ENCODE measurements around the gene CDT1.
"Not testable (repeated sequence)": the region's sequence is repeated elsewhere in the genome, so short reads cannot be mapped to it uniquely, and the experiment has no call there.

CDT1 gene

GRCh38 chr16:88815901-88816589 is 12.5 kb downstream of the CDT1 start:
- peak in 1 of 2 donors; percentile 27 for DNase-seq (ENCODE audit: low read depth in 2 of 2, low spot score in 1 of 2)

- DNase-seq (ENCODE audit: low read depth in 2 of 2, low spot score in 1 of 2): no peak
Measured at GRCh38 chr16:88816736-88817535, 13.3 kb downstream of the CDT1 start.

DNA sequence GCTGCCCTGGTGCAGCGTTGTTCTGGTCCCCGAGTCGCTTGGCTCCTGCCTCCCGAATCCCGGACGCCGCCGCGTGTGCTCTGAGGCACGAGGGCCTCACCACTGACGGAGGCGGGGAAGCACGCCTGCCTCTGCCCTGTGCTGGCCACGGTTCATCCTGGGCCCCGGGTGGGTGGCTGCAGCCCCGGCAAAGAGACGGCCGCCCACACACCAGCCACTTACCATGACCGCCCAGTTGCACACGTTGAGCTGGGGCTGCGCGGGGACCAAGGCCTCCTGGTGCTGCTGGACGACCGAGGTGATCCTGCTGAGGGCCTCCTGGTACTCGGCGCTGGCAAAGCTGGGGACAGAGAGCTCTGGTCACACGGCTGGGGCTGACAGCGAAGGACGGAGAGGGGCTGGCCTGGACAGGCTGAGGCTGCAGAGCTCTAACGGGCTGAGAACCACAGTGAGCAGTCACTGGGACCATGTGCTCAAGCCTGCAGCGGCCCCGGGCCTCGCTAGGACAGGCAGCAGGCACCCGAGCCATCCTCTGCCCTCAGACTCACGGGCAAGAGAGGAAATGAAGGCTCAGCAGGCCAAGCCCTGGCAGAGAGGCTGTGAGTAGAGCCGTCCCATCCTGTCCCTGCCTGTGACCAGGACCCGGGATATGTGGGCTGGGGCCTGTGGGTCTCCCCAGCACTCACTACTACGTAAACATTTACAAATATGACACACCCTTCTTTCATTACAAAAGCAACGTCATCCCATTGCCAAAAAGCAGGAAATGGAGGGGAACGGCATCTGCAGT is 14.4 kb downstream of the CDT1 start:
- no peak for DNase-seq (ENCODE audit: low read depth in 2 of 2, low spot score in 1 of 2)

GRCh38 chr16:88818575-88818874 is 14.9 kb downstream of the CDT1 start:
- DNase-seq (ENCODE audit: low read depth in 2 of 2, low spot score in 1 of 2): no peak

DNA sequence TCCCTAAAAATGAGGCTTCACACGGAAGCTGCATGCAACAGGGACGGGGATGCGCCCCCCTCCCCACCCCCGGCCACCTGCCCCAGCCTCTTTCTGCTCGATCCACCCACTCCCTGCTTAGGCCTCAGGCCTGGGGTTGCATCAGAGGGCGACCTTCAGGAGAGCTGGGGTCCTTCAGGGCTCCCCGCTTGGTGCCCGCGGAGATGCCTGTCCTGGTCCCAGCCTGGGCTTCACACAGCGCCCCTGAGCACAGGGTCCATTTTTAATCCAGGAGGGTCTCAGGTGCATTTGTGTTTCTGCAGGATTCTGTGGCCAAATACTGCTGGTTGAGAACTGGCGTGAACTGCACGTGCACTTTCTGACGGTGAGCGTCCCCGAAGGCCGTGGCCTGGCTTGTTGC is 15.5 kb downstream of the CDT1 start:
- DNase-seq (ENCODE audit: low read depth in 2 of 2, low spot score in 1 of 2): no peak

GRCh38 chr16:88820385-88821025 is 16.9 kb downstream of the CDT1 start:
- no peak for DNase-seq (ENCODE audit: low read depth in 2 of 2, low spot score in 1 of 2)

GRCh38 chr16:88821168-88821850 is 17.7 kb downstream of the CDT1 start:
- DNase-seq (ENCODE audit: low read depth in 2 of 2, low spot score in 1 of 2): no peak

DNA sequence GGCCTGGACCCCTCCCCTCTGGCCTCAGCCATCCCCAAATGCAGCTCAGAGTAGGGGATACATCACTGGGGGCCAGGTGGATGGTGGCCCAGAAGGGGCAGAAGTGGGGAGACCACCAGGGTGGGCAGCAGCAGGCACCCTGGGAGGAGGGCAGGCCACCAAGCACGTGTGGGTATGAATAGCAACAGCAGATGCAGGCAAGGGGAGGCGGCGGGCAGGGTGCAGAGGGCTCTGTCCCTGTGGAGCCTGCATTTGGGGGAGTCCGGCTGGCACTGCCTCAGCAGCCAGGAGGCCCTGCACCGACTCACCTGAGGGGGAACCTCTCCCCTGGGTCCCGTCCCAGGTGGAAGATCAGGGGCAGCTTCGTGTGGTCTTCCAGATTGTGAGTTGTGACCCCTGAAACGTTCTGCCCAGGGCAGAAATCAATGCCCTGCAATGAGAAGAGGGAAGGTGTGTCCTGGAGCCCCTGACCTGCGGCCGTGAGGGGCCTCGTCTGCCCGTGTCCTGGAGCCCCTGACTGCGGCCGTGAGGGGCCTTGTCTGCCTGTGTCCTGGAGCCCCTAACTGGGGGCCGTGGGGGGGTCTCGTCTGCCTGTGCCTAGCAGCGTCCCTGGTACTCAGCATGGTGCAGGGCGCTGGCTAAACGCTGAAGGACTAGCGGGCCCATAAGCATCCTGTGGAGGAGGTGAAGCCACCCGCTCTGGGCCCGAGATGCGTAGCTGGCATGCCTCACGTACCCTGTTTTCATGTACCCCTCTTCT is 18.9 kb downstream of the CDT1 start:
- DNase-seq (ENCODE audit: low read depth in 2 of 2, low spot score in 1 of 2): no peak

GRCh38 chr16:88823646-88824045 is 20.1 kb downstream of the CDT1 start:
- not testable (repeated sequence) for DNase-seq (ENCODE audit: low read depth in 2 of 2, low spot score in 1 of 2)

DNA sequence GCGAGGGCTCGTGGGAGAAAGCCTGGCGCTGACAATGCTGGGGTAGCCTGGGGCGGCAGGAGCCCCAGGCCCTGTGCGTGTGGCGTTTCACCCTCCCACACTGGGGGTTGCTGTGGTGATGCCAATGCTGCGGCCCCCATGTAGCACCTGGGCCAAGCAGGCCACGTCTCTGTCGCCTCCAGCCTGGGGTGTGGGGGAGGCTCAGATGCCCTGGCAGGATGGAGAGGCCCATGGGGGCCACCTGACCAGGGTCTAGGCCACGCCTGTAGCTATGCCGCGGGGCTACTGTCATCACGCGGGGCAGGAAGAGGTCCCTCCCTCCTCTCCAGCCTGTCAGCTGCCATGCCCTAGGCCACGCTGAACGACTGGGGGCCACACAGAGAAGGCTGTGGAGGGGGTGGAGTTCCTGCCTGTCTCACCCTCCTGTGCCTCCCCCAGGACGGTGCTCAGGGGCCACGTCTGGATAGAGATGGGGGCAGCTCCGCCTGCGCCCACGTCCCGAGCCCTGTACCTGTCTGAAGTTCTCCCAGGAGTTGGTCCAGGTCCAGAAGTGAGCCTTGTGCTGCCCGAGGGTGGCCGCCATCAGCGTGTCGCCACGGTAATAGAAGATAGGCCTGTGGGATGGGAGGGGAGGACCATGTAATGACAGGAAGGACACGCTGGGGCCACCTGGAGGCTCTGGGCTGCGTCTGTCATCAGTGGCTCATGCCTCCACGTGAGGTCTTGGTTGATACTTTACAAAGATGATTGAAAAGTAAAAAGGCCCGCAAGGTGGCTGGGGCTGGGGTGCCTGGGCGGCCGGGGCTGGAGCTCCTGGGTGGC is 20.9 kb downstream of the CDT1 start:
- no peak for DNase-seq (ENCODE audit: low read depth in 2 of 2, low spot score in 1 of 2)

GRCh38 chr16:88825146-88825545 is 21.6 kb downstream of the CDT1 start:
- DNase-seq (ENCODE audit: low read depth in 2 of 2, low spot score in 1 of 2): no peak

- DNase-seq (ENCODE audit: low read depth in 2 of 2, low spot score in 1 of 2): no peak
Measured at GRCh38 chr16:88826070-88826840, 22.7 kb downstream of the CDT1 start.

DNA sequence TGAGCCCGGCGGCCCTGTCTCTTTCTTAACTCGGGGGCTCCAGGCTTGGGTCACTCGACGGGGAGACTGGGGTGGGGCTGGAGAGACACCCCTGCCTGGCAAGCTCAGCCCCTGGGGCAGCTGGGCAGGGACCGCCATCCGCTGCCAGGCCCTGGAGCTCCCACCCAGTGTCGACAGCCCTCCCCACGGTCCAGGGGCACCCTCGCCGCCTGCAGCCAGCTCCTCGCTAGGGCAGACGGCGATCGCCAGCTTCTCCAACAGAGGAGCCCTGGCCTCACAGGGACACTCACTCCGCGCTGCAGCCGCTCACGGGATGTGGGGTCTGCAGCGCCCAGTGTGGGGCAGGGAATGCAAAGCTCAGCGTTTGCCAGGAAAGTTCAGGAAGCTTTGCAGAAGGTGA is 24.1 kb downstream of the CDT1 start:
- no peak for DNase-seq (ENCODE audit: low read depth in 2 of 2, low spot score in 1 of 2)

- DNase-seq (ENCODE audit: low read depth in 2 of 2, low spot score in 1 of 2): no peak
Measured at GRCh38 chr16:88828711-88829110, 25.1 kb downstream of the CDT1 start.

DNA sequence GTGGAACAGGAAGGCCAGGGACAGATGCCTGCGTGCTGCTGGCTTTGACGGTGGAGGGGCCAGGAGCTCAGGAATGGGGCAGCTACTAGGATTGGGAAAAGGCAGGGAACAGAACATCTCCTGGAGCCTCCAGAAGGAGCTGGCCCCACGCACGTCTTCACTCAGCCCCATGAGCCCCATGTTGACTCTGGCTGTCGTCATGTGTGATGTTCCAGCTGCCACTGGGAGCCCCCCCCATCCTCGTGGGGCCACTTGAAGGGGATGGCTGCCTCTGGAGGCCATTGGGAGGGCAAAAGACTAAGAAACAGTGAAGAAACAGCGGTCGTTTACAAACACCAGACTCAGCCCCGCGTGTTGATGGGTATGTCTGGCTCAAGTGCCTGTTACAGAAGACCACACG is 26.7 kb downstream of the CDT1 start:
- no peak for DNase-seq (ENCODE audit: low read depth in 2 of 2, low spot score in 1 of 2)

- no peak for DNase-seq (ENCODE audit: low read depth in 2 of 2, low spot score in 1 of 2)
Measured at GRCh38 chr16:88830783-88831182, 27.2 kb downstream of the CDT1 start.

DNA sequence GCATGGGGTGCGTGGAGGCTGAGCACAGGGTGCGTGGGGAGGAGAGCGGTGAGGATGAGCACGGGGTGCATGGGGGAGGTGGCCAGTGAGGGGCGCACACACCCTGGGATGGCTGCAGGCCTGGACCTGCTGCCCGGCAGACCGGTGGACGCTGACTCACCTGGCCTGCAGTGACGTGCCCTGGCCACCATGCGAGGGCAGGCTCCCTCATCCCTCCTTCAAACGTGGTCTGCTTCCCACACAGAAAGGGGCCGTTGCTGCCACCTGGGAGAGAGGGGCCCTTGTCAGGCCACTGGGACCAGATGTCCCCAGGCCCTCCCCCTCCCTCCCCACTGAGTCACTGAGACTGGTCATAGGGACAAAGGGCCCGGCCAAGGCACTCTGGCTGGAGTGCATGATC is 28.2 kb downstream of the CDT1 start:
- no peak for DNase-seq (ENCODE audit: low read depth in 2 of 2, low spot score in 1 of 2)

DNA sequence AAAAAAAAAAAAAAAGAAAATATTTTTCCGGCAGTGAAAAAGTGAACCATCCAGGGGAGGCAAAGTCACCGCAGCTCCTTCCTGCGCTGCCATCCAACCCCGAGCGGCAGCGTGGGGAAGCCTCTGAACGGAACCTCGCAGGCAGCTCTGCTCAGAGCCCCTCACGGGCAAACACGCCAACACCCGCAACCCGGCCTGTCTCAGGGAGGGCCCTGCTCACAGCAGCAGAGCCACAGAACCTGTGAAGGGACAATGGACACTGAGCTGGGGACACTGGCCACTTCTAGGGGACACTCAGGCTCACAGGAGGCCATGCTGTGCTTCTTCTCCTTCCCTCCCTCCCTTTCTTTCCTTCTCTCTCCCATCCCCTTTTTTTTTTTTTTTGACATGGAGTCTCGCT is 29.5 kb downstream of the CDT1 start:
- no peak for DNase-seq (ENCODE audit: low read depth in 2 of 2, low spot score in 1 of 2)

- DNase-seq (ENCODE audit: low read depth in 2 of 2, low spot score in 1 of 2): no peak
Measured at GRCh38 chr16:88834670-88835069, 31.1 kb downstream of the CDT1 start.

All from stimulated activated CD8-positive, alpha-beta memory T cell treated with anti-CD3 and anti-CD28 coated beads, Interleukin-4, amount 100 ng/mL, for 4 hours (primary cell).